ENCODE measurements around the gene NFIB.

The NFIB gene

GRCh38 chr9:14238079-14238478, 75.9 kb downstream of the NFIB start:
- no peak overlapping the region for H3K27ac ChIP-seq
- TF ChIP-seq CTCF (IDR thresholded peaks at IDR 0.05) (no peak), ZFX (IDR thresholded peaks at IDR 0.05; ENCODE audit: borderline replicate concordance) (no peak)

GRCh38 chr9:14236591-14236990, 77.3 kb downstream of the NFIB start:
- no peak overlapping the region for H3K27ac ChIP-seq
- no peak for TF ChIP-seq ZFX (IDR thresholded peaks at IDR 0.05; ENCODE audit: borderline replicate concordance)
- no peak for TF ChIP-seq CTCF (IDR thresholded peaks at IDR 0.05)

GRCh38 chr9:14232111-14232510, 81.8 kb downstream of the NFIB start:
- H3K27ac ChIP-seq = no peak overlapping the region
- TF ChIP-seq CTCF (IDR thresholded peaks at IDR 0.05) = no peak
- no peak for TF ChIP-seq ZFX (IDR thresholded peaks at IDR 0.05; ENCODE audit: borderline replicate concordance)

DNA sequence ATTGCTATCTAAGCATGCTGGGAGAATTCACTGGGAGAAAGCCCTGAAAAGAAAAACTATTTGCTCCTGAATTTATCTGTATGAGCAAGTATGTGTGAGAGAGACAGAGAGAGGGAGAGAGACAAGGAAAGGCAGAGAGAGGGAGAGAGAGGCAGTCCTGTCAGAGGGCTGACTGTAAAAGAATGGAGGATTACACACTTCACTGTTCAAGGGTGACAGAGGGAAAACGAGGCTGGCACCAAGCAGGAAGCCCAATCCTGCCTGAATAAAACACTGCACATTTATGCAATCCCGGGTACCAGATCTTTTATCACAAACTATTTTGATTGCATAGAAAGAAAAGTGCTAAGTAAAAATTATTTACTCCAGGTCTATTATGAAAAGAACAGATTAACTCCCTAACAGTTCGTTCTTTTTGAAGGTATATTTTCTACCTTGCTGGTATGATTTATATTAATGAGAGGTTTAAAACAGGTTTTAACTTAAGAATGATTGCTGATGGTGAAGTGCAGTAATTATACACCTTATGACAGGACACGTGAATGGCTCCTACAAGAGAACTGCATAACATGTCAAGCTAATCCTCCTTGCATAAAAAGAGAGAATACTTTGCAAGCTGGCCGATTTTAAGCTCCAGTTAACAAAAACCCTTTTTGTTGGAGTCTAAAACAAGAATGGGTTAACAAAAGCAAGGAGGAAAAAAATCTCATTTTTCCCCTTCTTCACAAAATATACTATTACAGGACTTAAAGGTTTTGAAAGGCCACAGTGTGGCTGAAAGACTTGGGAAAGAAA, 82.5 kb downstream of the NFIB start:
- no peak for TF ChIP-seq CTCF (IDR thresholded peaks at IDR 0.05)
- no peak for TF ChIP-seq ZFX (IDR thresholded peaks at IDR 0.05; ENCODE audit: borderline replicate concordance)
- H3K27ac ChIP-seq = no peak overlapping the region

- no peak overlapping the region for H3K27ac ChIP-seq
- TF ChIP-seq ZFX (IDR thresholded peaks at IDR 0.05; ENCODE audit: borderline replicate concordance) (no peak), CTCF (IDR thresholded peaks at IDR 0.05) (no peak)
Measured at GRCh38 chr9:14228602-14229001, 85.3 kb downstream of the NFIB start.

DNA sequence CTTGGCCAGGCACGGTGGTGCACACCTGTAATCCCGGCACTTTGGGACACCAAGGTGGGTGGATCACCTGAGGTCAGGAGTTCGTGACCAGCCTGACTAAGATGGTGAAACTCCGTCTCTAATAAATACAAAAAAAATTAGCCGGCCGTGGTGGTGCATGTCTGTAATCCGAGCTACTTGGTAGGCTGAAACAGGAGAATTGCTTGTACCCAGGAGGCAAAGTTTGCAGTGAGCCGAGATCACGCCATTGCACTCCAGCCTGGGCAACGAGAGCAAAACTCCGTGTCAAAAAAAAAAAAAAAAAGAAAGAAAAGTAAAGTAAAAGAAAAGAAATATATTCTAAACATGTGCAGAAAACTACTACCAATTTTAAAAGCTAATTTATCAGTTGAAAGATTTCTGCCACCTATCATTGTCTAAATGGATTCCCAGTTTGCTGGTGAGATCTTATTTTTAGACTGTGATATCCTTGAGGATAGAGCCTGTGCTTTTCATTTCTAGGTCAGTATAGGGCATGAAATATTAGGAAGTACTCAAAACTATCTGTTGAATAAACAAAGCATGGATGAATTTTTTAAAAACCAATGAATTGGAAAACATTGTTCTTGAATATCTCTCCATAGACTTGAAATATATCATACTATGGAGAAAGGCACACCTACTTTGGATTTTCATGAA, 86.9 kb downstream of the NFIB start:
- TF ChIP-seq CTCF (IDR thresholded peaks at IDR 0.05) = no peak
- TF ChIP-seq ZFX (IDR thresholded peaks at IDR 0.05; ENCODE audit: borderline replicate concordance) = no peak
- H3K27ac ChIP-seq = no peak overlapping the region

- no peak overlapping the region for H3K27ac ChIP-seq
- TF ChIP-seq ZFX (IDR thresholded peaks at IDR 0.05; ENCODE audit: borderline replicate concordance) (no peak), CTCF (IDR thresholded peaks at IDR 0.05) (no peak)
Measured at GRCh38 chr9:14223081-14223480, 90.9 kb downstream of the NFIB start.

Data from 22Rv1 (cell line).